Esophagus muscularis mucosa (tissue), 4 donors: ENCODE data around the gene PPP6R1. TPM values are rescaled to one million over a fixed set of nuclear protein-coding genes. Genes with fewer than 3 reads are reported as not detected.

ENCODE experiments used
- DNase-seq: peaks from one replicate; pipeline ENCODE4 v3.0.0-alpha.2; 2017; ENCODE audit errors: extremely low spot score
- H3K27ac ChIP-seq, 4 donors: fragments of 200-600 bp; sonication (generic); replicated peaks in 1 of 4; 1 replicate in 3 of 4; 2 replicates in 1 of 4; pipeline ENCODE4 v1.5.1; 2016 to 2019; ENCODE audit warnings: mild to moderate bottlenecking in 1 of 4
- H3K27me3 ChIP-seq, 4 donors: fragments of 200-600 bp; sonication (generic); one replicate each; pipeline versions ENCODE4 v1.5.1 to v1.6.0; 2016 to 2019
- H3K36me3 ChIP-seq, 4 donors: fragments of 200-600 bp; sonication (generic); one replicate each; pipeline ENCODE4 v1.5.1; 2016 to 2019
- H3K4me1 ChIP-seq, 4 donors: fragments of 200-600 bp; sonication (generic); one replicate each; pipeline ENCODE4 v1.5.1; 2016 to 2019
- H3K4me3 ChIP-seq, 4 donors: fragments of 200-600 bp; sonication (generic); 1 replicate in 2 of 4; 2 replicates in 2 of 4; pipeline ENCODE4 v1.5.1; 2016 to 2019; ENCODE audit warnings: mild to moderate bottlenecking in 4 of 4, moderate library complexity in 1 of 4
- H3K9me3 ChIP-seq, 4 donors: fragments of 200-600 bp; sonication (generic); 1 replicate in 3 of 4; 2 replicates in 1 of 4; pipeline ENCODE4 v1.5.1; 2016 to 2019
- EP300 ChIP-seq: sonication (generic); formaldehyde crosslinking; IDR thresholded peaks from one replicate; pipeline ENCODE4 v1.6.1; 2017; ENCODE audit warnings: antibody characterized with exemption
- POLR2A ChIP-seq: fragments of 450-650 bp; IDR thresholded peaks from one replicate; pipeline ENCODE4 v1.6.1; 2017; ENCODE audit warnings: antibody characterized with exemption, moderate library complexity, mild to moderate bottlenecking, low read depth
- POLR2AphosphoS5 ChIP-seq, 2 donors: sonication (generic); formaldehyde crosslinking; IDR thresholded peaks; one replicate each; pipeline ENCODE4 v1.6.1; 2017; ENCODE audit warnings: antibody characterized with exemption in 2 of 2
- WGBS: methylation state at CpG from one replicate; pipeline ENCODE4 v1.1.5; 2018; 5-methylcytosine and 5-hydroxymethylcytosine counted together
- intact Hi-C: fragments of 100-400 bp; cut with DNase I; formaldehyde crosslinking; loops from one replicate; pipeline ENCODE4 v1.15.1; 2023
- total RNA-seq, 4 donors: library from RNA; depleted of rRNA; stranded (reverse); fragments of >200 nt; gene quantifications; one replicate each; pipeline versions ENCODE4 v1.1.0 to v1.2.1, GENCODE V29; 2016
- TF ChIP-seq, protein P1 (sequence below), 3 experiments: fragments of 200-600 bp in 2 of 3; fragments of 450-650 bp in 1 of 3; sonication (generic) in 2 of 3; IDR thresholded peaks; one replicate each; pipeline ENCODE4 v1.5.1; 2017 to 2019; ENCODE audit warnings: antibody characterized with exemption in 3 of 3, mild to moderate bottlenecking in 2 of 3, moderate library complexity in 1 of 3

Gene PPP6R1
- total RNA-seq, 4 donors from 2014 or later: 37.4 to 75.5 (median 45.6) TPM

DNA sequence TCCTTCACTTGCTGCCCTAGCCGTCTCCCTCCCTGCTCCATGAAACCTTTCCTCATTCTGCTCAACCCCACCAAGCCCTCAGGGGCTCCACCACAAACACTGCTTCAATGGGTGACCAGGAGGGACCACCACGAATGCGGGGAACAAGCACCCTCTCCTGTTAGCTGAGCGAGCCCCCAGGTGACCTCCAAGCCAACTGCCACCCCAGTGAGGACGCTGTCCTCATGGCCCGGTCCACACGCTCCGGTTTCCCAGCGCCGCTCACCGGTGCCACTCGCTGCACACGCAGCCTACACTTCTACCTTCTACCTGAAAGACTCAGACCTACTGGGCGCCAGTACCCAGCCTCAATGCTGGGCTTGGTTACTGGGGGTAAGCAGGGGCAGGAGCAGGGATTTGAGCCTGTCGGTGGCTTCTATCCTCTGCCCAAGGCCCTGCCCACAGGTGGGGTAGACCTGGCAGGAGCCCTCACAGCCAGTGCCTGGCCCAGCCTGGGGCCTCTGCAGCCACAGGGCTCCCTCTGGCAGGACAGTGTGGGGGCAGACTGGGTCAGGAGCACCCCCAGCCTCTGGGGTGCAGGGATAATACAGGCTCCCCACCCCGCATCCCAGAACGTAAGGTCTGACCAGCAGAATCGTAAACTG lies 29.6 kb downstream of the PPP6R1 start:
- TF ChIP-seq POLR2AphosphoS5 (IDR thresholded peaks at IDR 0.05) (no peak), EP300 (no peak), POLR2A (no peak)
- TF ChIP-seq, protein P1, sequence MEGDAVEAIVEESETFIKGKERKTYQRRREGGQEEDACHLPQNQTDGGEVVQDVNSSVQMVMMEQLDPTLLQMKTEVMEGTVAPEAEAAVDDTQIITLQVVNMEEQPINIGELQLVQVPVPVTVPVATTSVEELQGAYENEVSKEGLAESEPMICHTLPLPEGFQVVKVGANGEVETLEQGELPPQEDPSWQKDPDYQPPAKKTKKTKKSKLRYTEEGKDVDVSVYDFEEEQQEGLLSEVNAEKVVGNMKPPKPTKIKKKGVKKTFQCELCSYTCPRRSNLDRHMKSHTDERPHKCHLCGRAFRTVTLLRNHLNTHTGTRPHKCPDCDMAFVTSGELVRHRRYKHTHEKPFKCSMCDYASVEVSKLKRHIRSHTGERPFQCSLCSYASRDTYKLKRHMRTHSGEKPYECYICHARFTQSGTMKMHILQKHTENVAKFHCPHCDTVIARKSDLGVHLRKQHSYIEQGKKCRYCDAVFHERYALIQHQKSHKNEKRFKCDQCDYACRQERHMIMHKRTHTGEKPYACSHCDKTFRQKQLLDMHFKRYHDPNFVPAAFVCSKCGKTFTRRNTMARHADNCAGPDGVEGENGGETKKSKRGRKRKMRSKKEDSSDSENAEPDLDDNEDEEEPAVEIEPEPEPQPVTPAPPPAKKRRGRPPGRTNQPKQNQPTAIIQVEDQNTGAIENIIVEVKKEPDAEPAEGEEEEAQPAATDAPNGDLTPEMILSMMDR (IDR thresholded peaks at IDR 0.05): no peak
- H3K9me3 ChIP-seq: no peaks in the 10 kb centered on the region
- H3K27me3 ChIP-seq: no peaks in the 10 kb centered on the region
- H3K27ac ChIP-seq: no peak overlapping the region
- WGBS: 97% methylated on average over 12 of the region's 18 CpGs
- intact Hi-C loops: no loop called here
- no peak for DNase-seq
- H3K36me3 ChIP-seq: peaks cover 44 to 85% (median 83%) of the 10 kb centered on the region in 4 donors
- H3K4me3 ChIP-seq: no peak overlapping the region
- H3K4me1 ChIP-seq: peaks cover 0 to 8% (median 0%) of the 10 kb centered on the region in 4 donors

DNA sequence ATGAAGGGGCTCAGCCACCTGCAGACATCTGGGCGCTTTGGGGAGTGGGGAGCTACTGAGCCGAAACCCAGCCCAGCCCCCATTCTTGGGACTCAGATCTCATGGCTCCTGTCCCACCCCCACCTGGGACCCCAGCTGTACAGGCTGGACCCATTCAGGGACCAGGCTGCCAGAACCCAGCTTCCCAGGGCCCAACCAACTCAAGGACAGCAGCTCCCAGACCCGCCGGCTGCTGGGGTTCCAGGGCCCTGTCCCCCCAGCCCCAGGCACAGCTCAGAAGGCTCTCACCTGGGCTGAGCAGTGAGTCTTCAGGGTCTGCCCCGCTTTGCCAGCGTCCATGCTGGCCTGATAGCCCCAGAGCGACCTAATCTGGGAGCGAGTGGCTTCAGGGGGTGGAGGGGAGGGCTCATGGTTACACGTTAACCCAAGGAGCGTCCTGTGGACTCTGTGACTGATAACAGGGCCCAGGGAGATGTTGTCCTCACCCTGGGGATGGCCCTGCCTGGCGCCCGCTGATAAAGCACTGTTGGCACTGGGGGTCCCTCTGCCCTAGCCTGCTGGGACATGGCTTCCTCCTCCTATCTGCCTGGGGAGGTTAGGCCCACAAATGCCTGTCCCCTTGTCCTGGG lies 30.3 kb downstream of the PPP6R1 start, which contains the start of gene TMEM86B:
Gene TMEM86B, minus strand, starts transcription at position 361 of the 629 bp plus-strand sequence. Its CDS starts 22 bp downstream, at position 339.
- Histone ChIP-seq H3K4me1 (peaks cover 0 to 8% (median 0%) of the 10 kb centered on the region in 4 donors), H3K36me3 (peaks cover 41 to 81% (median 78%) of the 10 kb centered on the region in 4 donors), H3K27me3 (no peaks in the 10 kb centered on the region), H3K9me3 (no peaks in the 10 kb centered on the region), H3K4me3 (no peak within 1 kb of the TSS), H3K27ac (no peak within 1 kb of the TSS)
- no peak for TF ChIP-seq POLR2AphosphoS5 (IDR thresholded peaks at IDR 0.05)
- no peak for TF ChIP-seq EP300
- TF ChIP-seq, protein P1 (IDR thresholded peaks at IDR 0.05): no peak
- TF ChIP-seq POLR2A: no peak
- no peak for DNase-seq
- 91% methylated on average over 6 of the region's 12 CpGs for WGBS
- intact Hi-C loops: no loop called here

- no peaks in the 10 kb centered on the region for H3K9me3 ChIP-seq
- no peak overlapping the region for H3K27ac ChIP-seq
- intact Hi-C loops: no loop called here
- peaks cover 37 to 76% (median 73%) of the 10 kb centered on the region in 4 donors for H3K36me3 ChIP-seq
- TF ChIP-seq POLR2AphosphoS5 (IDR thresholded peaks at IDR 0.05) (no peak), POLR2A (no peak)
- TF ChIP-seq, protein P1 (IDR thresholded peaks at IDR 0.05): no peak
- DNase-seq: no peak
- WGBS: 64% methylated on average over 13 of the region's 17 CpGs
- peaks cover 0 to 8% (median 0%) of the 10 kb centered on the region in 4 donors for H3K4me1 ChIP-seq
- no peak overlapping the region for H3K4me3 ChIP-seq
- H3K27me3 ChIP-seq: no peaks in the 10 kb centered on the region
Measured at GRCh38 chr19:55228015-55228391, 30.8 kb downstream of the PPP6R1 start.

- peaks cover 0 to 8% (median 0%) of the 10 kb centered on the region in 4 donors for H3K4me1 ChIP-seq
- TF ChIP-seq EP300 (no peak), POLR2AphosphoS5 (IDR thresholded peaks at IDR 0.05) (no peak), POLR2A (no peak)
- TF ChIP-seq, protein P1 (IDR thresholded peaks at IDR 0.05): no peak
- intact Hi-C loops: no loop called here
- DNase-seq: no peak
- H3K36me3 ChIP-seq: peaks cover 33 to 70% (median 67%) of the 10 kb centered on the region in 4 donors
- WGBS: 91% methylated on average over 13 of the region's 25 CpGs
- H3K27ac ChIP-seq: no peak overlapping the region
- no peak overlapping the region for H3K4me3 ChIP-seq
- H3K9me3 ChIP-seq: no peaks in the 10 kb centered on the region
- H3K27me3 ChIP-seq: no peaks in the 10 kb centered on the region
Measured at GRCh38 chr19:55227241-55228014, 31.4 kb downstream of the PPP6R1 start.
